IPS-15b (cell line): Measurements from ENCODE around the gene RNF11.
"Not testable (repeated sequence)": the region's sequence is repeated elsewhere in the genome, so short reads cannot be mapped to it uniquely, and the experiment has no call there.

ENCODE experiments used
- H3K27me3 ChIP-seq: one replicate; pipeline ENCODE4 v1.6.1; 2013; ENCODE audit warnings: low read length; ENCODE audit not compliant: control insufficient read depth, insufficient read depth
- H3K36me3 ChIP-seq: one replicate; pipeline ENCODE4 v1.6.1; 2013; ENCODE audit warnings: low read length; ENCODE audit not compliant: control insufficient read depth, insufficient read depth
- H3K4me1 ChIP-seq: one replicate; pipeline ENCODE4 v1.6.1; 2013; ENCODE audit warnings: mild to moderate bottlenecking, low read length; ENCODE audit not compliant: control insufficient read depth, insufficient read depth
- H3K4me3 ChIP-seq: one replicate; pipeline ENCODE4 v1.5.1; 2013; ENCODE audit warnings: low read depth, low read length
- H3K9ac ChIP-seq: one replicate; pipeline ENCODE4 v1.6.1; 2013; ENCODE audit warnings: low read depth, mild to moderate bottlenecking, low read length
- H3K9me3 ChIP-seq: one replicate; pipeline ENCODE4 v1.6.1; 2013; ENCODE audit warnings: mild to moderate bottlenecking, low read length; ENCODE audit not compliant: control insufficient read depth, insufficient read depth

RNF11 gene

GRCh38 chr1:51247499-51247898 is 11.4 kb downstream of the RNF11 start:
- no peak overlapping the region for H3K9ac ChIP-seq
- no peaks in the 10 kb centered on the region for H3K9me3 ChIP-seq
- no peaks in the 10 kb centered on the region for H3K36me3 ChIP-seq
- no peaks in the 10 kb centered on the region for H3K4me1 ChIP-seq
- H3K4me3 ChIP-seq: no peak overlapping the region
- H3K27me3 ChIP-seq: no peaks in the 10 kb centered on the region

- no peak overlapping the region for H3K4me3 ChIP-seq
- H3K36me3 ChIP-seq: no peaks in the 10 kb centered on the region
- H3K9me3 ChIP-seq: no peaks in the 10 kb centered on the region
- no peaks in the 10 kb centered on the region for H3K4me1 ChIP-seq
- H3K27me3 ChIP-seq: no peaks in the 10 kb centered on the region
- no peak overlapping the region for H3K9ac ChIP-seq
These were observed 13.4 kb downstream of the RNF11 start for GRCh38 chr1:51249445-51249844.

- H3K9me3 ChIP-seq, H3K4me1 ChIP-seq, H3K4me3 ChIP-seq, H3K9ac ChIP-seq, H3K36me3 ChIP-seq, H3K27me3 ChIP-seq: not testable (repeated sequence)
These were observed 14.7 kb downstream of the RNF11 start for GRCh38 chr1:51250729-51251128.

GRCh38 chr1:51251165-51251564 is 15.1 kb downstream of the RNF11 start:
- H3K4me3 ChIP-seq, H3K27me3 ChIP-seq, H3K9me3 ChIP-seq, H3K9ac ChIP-seq, H3K4me1 ChIP-seq, H3K36me3 ChIP-seq: not testable (repeated sequence)

GRCh38 chr1:51252366-51252765 is 16.3 kb downstream of the RNF11 start:
- no peaks in the 10 kb centered on the region for H3K4me1 ChIP-seq
- H3K27me3 ChIP-seq: no peaks in the 10 kb centered on the region
- no peaks in the 10 kb centered on the region for H3K36me3 ChIP-seq
- no peak overlapping the region for H3K4me3 ChIP-seq
- no peaks in the 10 kb centered on the region for H3K9me3 ChIP-seq
- no peak overlapping the region for H3K9ac ChIP-seq

- no peak overlapping the region for H3K9ac ChIP-seq
- H3K4me1 ChIP-seq: no peaks in the 10 kb centered on the region
- no peaks in the 10 kb centered on the region for H3K9me3 ChIP-seq
- no peaks in the 10 kb centered on the region for H3K27me3 ChIP-seq
- H3K4me3 ChIP-seq: no peak overlapping the region
- H3K36me3 ChIP-seq: no peaks in the 10 kb centered on the region
These were observed 17.6 kb downstream of the RNF11 start for GRCh38 chr1:51253691-51254090.

GRCh38 chr1:51255331-51255730 is 19.3 kb downstream of the RNF11 start:
- H3K27me3 ChIP-seq: no peaks in the 10 kb centered on the region
- no peak overlapping the region for H3K4me3 ChIP-seq
- no peaks in the 10 kb centered on the region for H3K9me3 ChIP-seq
- no peaks in the 10 kb centered on the region for H3K36me3 ChIP-seq
- no peak overlapping the region for H3K9ac ChIP-seq
- H3K4me1 ChIP-seq: no peaks in the 10 kb centered on the region

GRCh38 chr1:51263147-51263877 is 27.2 kb downstream of the RNF11 start:
- Histone ChIP-seq H3K36me3 (no peaks in the 10 kb centered on the region), H3K9me3 (no peaks in the 10 kb centered on the region), H3K27me3 (no peaks in the 10 kb centered on the region), H3K4me3 (no peak overlapping the region), H3K9ac (no peak overlapping the region), H3K4me1 (peaks cover 2% of the 10 kb centered on the region)

GRCh38 chr1:51264451-51264850 is 28.4 kb downstream of the RNF11 start:
- Histone ChIP-seq H3K9ac (no peak overlapping the region), H3K9me3 (no peaks in the 10 kb centered on the region), H3K4me1 (peaks cover 2% of the 10 kb centered on the region), H3K4me3 (no peak overlapping the region), H3K27me3 (no peaks in the 10 kb centered on the region), H3K36me3 (no peaks in the 10 kb centered on the region)

GRCh38 chr1:51265618-51266017 is 29.5 kb downstream of the RNF11 start:
- H3K27me3 ChIP-seq: no peaks in the 10 kb centered on the region

GRCh38 chr1:51266181-51266580 is 30.1 kb downstream of the RNF11 start:
- H3K9ac ChIP-seq: no peak overlapping the region
- no peaks in the 10 kb centered on the region for H3K9me3 ChIP-seq
- H3K36me3 ChIP-seq: no peaks in the 10 kb centered on the region
- no peaks in the 10 kb centered on the region for H3K27me3 ChIP-seq
- H3K4me3 ChIP-seq: no peak overlapping the region
- H3K4me1 ChIP-seq: peaks cover 2% of the 10 kb centered on the region

More at GRCh38 chr1:51265618-51266017, 29.5 kb downstream of the RNF11 start:
- H3K9me3 ChIP-seq: no peaks in the 10 kb centered on the region
- H3K4me3 ChIP-seq: no peak overlapping the region
- H3K4me1 ChIP-seq: peaks cover 2% of the 10 kb centered on the region
- H3K36me3 ChIP-seq: no peaks in the 10 kb centered on the region
- H3K9ac ChIP-seq: no peak overlapping the region

- Histone ChIP-seq H3K4me1 (peaks cover 2% of the 10 kb centered on the region), H3K9ac (no peak overlapping the region), H3K27me3 (no peaks in the 10 kb centered on the region), H3K4me3 (no peak overlapping the region), H3K9me3 (no peaks in the 10 kb centered on the region), H3K36me3 (peaks cover 3% of the 10 kb centered on the region)
These were observed 30.7 kb downstream of the RNF11 start for GRCh38 chr1:51266791-51267190.
